ENCODE results near the gene PLEKHA4. TPM values are rescaled to one million over a fixed set of nuclear protein-coding genes. Genes with fewer than 3 reads are reported as not detected.

PLEKHA4 gene
- total and polyA plus RNA-seq, 2 of the 13 experiments (the other 11 are each of a cell fraction or from before 2014, with no cell fraction given), result 4.8 to 6.0 TPM

DNA sequence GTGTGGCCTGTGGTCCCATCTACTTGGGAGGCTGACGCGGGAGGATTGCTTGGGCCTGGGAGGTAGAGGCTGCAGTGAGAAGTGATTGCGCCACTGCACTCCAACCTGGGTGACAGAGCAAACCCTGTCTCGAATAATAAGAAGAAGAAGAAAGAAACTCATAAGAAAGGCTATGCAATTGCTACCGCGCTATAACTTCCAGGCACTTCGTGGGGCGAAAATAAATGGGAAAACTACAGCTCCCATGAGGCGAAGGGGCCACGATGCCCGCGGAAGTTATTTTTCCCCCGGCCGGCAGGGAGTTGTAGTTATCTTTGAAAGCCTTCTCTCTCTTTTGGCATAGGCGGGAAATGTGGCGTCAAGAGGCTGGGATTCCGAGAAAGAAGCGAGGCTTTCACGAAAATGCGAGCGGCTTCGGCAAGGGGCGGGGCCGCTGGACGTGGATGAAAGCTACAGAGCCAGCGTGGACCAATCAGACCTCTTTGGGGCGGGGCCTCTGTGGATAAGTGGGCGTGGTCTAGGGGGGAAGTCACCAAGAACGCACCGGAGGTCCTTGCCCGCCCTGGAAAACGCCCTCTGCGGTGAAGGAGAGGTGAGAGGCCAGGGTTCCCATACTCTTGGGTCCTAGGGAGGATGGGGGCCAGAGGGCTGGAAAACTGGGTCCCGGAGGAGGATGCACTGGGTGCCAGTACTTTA is 31.5 kb upstream of the PLEKHA4 start, which contains the start of gene NUCB1 (continued):
- TF ChIP-seq ZSCAN29 (CRISPR knock-in tag; conservative IDR thresholded peaks at IDR 0.05) (0 out of 2 replicates have a peak, but pooled peaks have one; percentile 50), GATAD2A (CRISPR knock-in tag; IDR thresholded peaks at IDR 0.05) (peak; percentile 55), KLF15 (CRISPR knock-in tag; IDR thresholded peaks at IDR 0.05; ENCODE audit: borderline replicate concordance) (peak; percentile 62; the same call in 1 of the 2 replicates), ZNF788 (CRISPR knock-in tag; IDR thresholded peaks at IDR 0.05; ENCODE audit: borderline replicate concordance) (peak; percentile 33; the same call in 1 of the 2 replicates), AGO2 (optimal IDR thresholded peaks at IDR 0.05; ENCODE audit: low read depth, low read length) (no peak), NCOR1 (IDR thresholded peaks at IDR 0.05; ENCODE audit: borderline replicate concordance, low read length) (no peak), ASH2L (IDR thresholded peaks at IDR 0.05; ENCODE audit: insufficient read length, low read depth, low read length) (peak; percentile 38), TBX2 (CRISPR knock-in tag; IDR thresholded peaks at IDR 0.05; ENCODE audit: borderline replicate concordance) (peak; percentile 49; the same call in 1 of the 2 replicates)
- TF ChIP-seq, protein P1, sequence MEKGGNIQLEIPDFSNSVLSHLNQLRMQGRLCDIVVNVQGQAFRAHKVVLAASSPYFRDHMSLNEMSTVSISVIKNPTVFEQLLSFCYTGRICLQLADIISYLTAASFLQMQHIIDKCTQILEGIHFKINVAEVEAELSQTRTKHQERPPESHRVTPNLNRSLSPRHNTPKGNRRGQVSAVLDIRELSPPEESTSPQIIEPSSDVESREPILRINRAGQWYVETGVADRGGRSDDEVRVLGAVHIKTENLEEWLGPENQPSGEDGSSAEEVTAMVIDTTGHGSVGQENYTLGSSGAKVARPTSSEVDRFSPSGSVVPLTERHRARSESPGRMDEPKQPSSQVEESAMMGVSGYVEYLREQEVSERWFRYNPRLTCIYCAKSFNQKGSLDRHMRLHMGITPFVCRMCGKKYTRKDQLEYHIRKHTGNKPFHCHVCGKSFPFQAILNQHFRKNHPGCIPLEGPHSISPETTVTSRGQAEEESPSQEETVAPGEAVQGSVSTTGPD (CRISPR knock-in tag; IDR thresholded peaks at IDR 0.05), result 0 out of 2 replicates have a peak, but pooled peaks have one; percentile 29
- TF ChIP-seq, protein P2, sequence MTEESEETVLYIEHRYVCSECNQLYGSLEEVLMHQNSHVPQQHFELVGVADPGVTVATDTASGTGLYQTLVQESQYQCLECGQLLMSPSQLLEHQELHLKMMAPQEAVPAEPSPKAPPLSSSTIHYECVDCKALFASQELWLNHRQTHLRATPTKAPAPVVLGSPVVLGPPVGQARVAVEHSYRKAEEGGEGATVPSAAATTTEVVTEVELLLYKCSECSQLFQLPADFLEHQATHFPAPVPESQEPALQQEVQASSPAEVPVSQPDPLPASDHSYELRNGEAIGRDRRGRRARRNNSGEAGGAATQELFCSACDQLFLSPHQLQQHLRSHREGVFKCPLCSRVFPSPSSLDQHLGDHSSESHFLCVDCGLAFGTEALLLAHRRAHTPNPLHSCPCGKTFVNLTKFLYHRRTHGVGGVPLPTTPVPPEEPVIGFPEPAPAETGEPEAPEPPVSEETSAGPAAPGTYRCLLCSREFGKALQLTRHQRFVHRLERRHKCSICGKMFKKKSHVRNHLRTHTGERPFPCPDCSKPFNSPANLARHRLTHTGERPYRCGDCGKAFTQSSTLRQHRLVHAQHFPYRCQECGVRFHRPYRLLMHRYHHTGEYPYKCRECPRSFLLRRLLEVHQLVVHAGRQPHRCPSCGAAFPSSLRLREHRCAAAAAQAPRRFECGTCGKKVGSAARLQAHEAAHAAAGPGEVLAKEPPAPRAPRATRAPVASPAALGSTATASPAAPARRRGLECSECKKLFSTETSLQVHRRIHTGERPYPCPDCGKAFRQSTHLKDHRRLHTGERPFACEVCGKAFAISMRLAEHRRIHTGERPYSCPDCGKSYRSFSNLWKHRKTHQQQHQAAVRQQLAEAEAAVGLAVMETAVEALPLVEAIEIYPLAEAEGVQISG (CRISPR knock-in tag; IDR thresholded peaks at IDR 0.05), result peak; percentile 87
- TF ChIP-seq, protein P3, sequence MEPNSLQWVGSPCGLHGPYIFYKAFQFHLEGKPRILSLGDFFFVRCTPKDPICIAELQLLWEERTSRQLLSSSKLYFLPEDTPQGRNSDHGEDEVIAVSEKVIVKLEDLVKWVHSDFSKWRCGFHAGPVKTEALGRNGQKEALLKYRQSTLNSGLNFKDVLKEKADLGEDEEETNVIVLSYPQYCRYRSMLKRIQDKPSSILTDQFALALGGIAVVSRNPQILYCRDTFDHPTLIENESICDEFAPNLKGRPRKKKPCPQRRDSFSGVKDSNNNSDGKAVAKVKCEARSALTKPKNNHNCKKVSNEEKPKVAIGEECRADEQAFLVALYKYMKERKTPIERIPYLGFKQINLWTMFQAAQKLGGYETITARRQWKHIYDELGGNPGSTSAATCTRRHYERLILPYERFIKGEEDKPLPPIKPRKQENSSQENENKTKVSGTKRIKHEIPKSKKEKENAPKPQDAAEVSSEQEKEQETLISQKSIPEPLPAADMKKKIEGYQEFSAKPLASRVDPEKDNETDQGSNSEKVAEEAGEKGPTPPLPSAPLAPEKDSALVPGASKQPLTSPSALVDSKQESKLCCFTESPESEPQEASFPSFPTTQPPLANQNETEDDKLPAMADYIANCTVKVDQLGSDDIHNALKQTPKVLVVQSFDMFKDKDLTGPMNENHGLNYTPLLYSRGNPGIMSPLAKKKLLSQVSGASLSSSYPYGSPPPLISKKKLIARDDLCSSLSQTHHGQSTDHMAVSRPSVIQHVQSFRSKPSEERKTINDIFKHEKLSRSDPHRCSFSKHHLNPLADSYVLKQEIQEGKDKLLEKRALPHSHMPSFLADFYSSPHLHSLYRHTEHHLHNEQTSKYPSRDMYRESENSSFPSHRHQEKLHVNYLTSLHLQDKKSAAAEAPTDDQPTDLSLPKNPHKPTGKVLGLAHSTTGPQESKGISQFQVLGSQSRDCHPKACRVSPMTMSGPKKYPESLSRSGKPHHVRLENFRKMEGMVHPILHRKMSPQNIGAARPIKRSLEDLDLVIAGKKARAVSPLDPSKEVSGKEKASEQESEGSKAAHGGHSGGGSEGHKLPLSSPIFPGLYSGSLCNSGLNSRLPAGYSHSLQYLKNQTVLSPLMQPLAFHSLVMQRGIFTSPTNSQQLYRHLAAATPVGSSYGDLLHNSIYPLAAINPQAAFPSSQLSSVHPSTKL (CRISPR knock-in tag; IDR thresholded peaks at IDR 0.05), result peak; percentile 35; the same call in 1 of the 2 replicates
- TF ChIP-seq, protein P4, sequence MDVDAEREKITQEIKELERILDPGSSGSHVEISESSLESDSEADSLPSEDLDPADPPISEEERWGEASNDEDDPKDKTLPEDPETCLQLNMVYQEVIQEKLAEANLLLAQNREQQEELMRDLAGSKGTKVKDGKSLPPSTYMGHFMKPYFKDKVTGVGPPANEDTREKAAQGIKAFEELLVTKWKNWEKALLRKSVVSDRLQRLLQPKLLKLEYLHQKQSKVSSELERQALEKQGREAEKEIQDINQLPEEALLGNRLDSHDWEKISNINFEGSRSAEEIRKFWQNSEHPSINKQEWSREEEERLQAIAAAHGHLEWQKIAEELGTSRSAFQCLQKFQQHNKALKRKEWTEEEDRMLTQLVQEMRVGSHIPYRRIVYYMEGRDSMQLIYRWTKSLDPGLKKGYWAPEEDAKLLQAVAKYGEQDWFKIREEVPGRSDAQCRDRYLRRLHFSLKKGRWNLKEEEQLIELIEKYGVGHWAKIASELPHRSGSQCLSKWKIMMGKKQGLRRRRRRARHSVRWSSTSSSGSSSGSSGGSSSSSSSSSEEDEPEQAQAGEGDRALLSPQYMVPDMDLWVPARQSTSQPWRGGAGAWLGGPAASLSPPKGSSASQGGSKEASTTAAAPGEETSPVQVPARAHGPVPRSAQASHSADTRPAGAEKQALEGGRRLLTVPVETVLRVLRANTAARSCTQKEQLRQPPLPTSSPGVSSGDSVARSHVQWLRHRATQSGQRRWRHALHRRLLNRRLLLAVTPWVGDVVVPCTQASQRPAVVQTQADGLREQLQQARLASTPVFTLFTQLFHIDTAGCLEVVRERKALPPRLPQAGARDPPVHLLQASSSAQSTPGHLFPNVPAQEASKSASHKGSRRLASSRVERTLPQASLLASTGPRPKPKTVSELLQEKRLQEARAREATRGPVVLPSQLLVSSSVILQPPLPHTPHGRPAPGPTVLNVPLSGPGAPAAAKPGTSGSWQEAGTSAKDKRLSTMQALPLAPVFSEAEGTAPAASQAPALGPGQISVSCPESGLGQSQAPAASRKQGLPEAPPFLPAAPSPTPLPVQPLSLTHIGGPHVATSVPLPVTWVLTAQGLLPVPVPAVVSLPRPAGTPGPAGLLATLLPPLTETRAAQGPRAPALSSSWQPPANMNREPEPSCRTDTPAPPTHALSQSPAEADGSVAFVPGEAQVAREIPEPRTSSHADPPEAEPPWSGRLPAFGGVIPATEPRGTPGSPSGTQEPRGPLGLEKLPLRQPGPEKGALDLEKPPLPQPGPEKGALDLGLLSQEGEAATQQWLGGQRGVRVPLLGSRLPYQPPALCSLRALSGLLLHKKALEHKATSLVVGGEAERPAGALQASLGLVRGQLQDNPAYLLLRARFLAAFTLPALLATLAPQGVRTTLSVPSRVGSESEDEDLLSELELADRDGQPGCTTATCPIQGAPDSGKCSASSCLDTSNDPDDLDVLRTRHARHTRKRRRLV (CRISPR knock-in tag; IDR thresholded peaks at IDR 0.05), result peak; percentile 74
